Activated naive CD4-positive, alpha-beta T cell treated with anti-CD3 and anti-CD28 coated beads, Interleukin-2, amount 50 U/mL, for 16 hours (primary cell): ENCODE measurements around the gene ALDH2.
"Not testable (repeated sequence)": the region's sequence is repeated elsewhere in the genome, so short reads cannot be mapped to it uniquely, and the experiment has no call there.

Source experiments
- DNase-seq: peaks from one replicate; pipeline ENCODE4 v3.0.0-alpha.2; 2020

ALDH2 gene

GRCh38 chr12:111759991-111760390, 6.7 kb upstream of the ALDH2 start:
- no peak for DNase-seq

GRCh38 chr12:111761099-111761498, 5.6 kb upstream of the ALDH2 start:
- DNase-seq: no peak

- DNase-seq: no peak
Observed at GRCh38 chr12:111761706-111762105, 5.0 kb upstream of the ALDH2 start.

GRCh38 chr12:111763552-111763951, 3.2 kb upstream of the ALDH2 start:
- not testable (repeated sequence) for DNase-seq

GRCh38 chr12:111764120-111764821, 2.5 kb upstream of the ALDH2 start:
- DNase-seq: no peak

GRCh38 chr12:111767362-111768158, 827 bp downstream of the ALDH2 start:
- no peak for DNase-seq

GRCh38 chr12:111768159-111768895, 1.6 kb downstream of the ALDH2 start:
- no peak for DNase-seq

- DNase-seq: no peak
Observed at GRCh38 chr12:111769599-111769998, 2.9 kb downstream of the ALDH2 start.

- no peak for DNase-seq
Observed at GRCh38 chr12:111773801-111774551, 7.2 kb downstream of the ALDH2 start.

- DNase-seq: no peak
Observed at GRCh38 chr12:111775205-111776193, 8.8 kb downstream of the ALDH2 start.

- no peak for DNase-seq
Observed at GRCh38 chr12:111776836-111777344, 10.2 kb downstream of the ALDH2 start.

GRCh38 chr12:111777345-111778045, 10.8 kb downstream of the ALDH2 start:
- DNase-seq: no peak

GRCh38 chr12:111780166-111780565, 13.4 kb downstream of the ALDH2 start:
- DNase-seq: no peak

GRCh38 chr12:111780615-111781014, 13.9 kb downstream of the ALDH2 start:
- no peak for DNase-seq

- no peak for DNase-seq
Observed at GRCh38 chr12:111781085-111781658, 14.4 kb downstream of the ALDH2 start.

GRCh38 chr12:111783046-111783445, 16.3 kb downstream of the ALDH2 start:
- no peak for DNase-seq

GRCh38 chr12:111784953-111785352, 18.2 kb downstream of the ALDH2 start:
- DNase-seq: no peak

- DNase-seq: no peak
Observed at GRCh38 chr12:111785651-111786050, 18.9 kb downstream of the ALDH2 start.

- DNase-seq: no peak
Observed at GRCh38 chr12:111788178-111788654, 21.5 kb downstream of the ALDH2 start.

- no peak for DNase-seq
Observed at GRCh38 chr12:111789779-111790178, 23.0 kb downstream of the ALDH2 start.
